GM19372 (cell line): ENCODE results near the gene DNAJB5.
"Not testable (repeated sequence)": the region's sequence is repeated elsewhere in the genome, so short reads cannot be mapped to it uniquely, and the experiment has no call there.

Source experiments
- ATAC-seq: cut with Tn5 transposase; IDR thresholded peaks from one replicate; pipeline ENCODE4 v1.9.1; 2021; ENCODE audit warnings: mild to moderate bottlenecking, low read depth, moderate library complexity; ENCODE audit not compliant: unreplicated experiment

Gene DNAJB5

GRCh38 chr9:34989003-34989945 is at the start of gene DNAJB5:
Gene DNAJB5 (plus strand): TSS chr9:34989745. CDS start chr9:34990631, 886 bp downstream.
- peak; percentile 97 for ATAC-seq

GRCh38 chr9:34939989-34940388 is 49.6 kb upstream of the DNAJB5 start:
- not testable (repeated sequence) for ATAC-seq

GRCh38 chr9:34948451-34948850 is 41.1 kb upstream of the DNAJB5 start:
- no peak for ATAC-seq

- ATAC-seq, result no peak
Observed at GRCh38 chr9:34954225-34954624, 35.3 kb upstream of the DNAJB5 start.

GRCh38 chr9:34956066-34956465 is 33.5 kb upstream of the DNAJB5 start:
- not testable (repeated sequence) for ATAC-seq

- no peak for ATAC-seq
Observed at GRCh38 chr9:34956648-34957047, 32.9 kb upstream of the DNAJB5 start.

GRCh38 chr9:34957492-34958410 is 31.8 kb upstream of the DNAJB5 start, which contains the start of gene PHF24:
Gene PHF24 (plus strand): TSS chr9:34958285. CDS start chr9:34971299, 13,014 bp downstream.
- ATAC-seq, result no peak

- ATAC-seq, result no peak
Observed at GRCh38 chr9:34958411-34958982, 31.0 kb upstream of the DNAJB5 start.

GRCh38 chr9:34959461-34959860 is 30.1 kb upstream of the DNAJB5 start:
- no peak for ATAC-seq

- ATAC-seq, result no peak
Observed at GRCh38 chr9:34961574-34962490, 27.7 kb upstream of the DNAJB5 start.

GRCh38 chr9:34962546-34962945 is 27.0 kb upstream of the DNAJB5 start:
- no peak for ATAC-seq

- no peak for ATAC-seq
Observed at GRCh38 chr9:34963552-34963951, 26.0 kb upstream of the DNAJB5 start.

- no peak for ATAC-seq
Observed at GRCh38 chr9:34964458-34964857, 25.1 kb upstream of the DNAJB5 start.

GRCh38 chr9:34971146-34971811 is 18.3 kb upstream of the DNAJB5 start:
- no peak for ATAC-seq

- no peak for ATAC-seq
Observed at GRCh38 chr9:34974664-34975063, 14.9 kb upstream of the DNAJB5 start.

GRCh38 chr9:34976441-34976840 is 13.1 kb upstream of the DNAJB5 start:
- no peak for ATAC-seq

GRCh38 chr9:34976992-34977391 is 12.6 kb upstream of the DNAJB5 start:
- no peak for ATAC-seq

- no peak for ATAC-seq
Observed at GRCh38 chr9:34980181-34980761, 9.3 kb upstream of the DNAJB5 start.

GRCh38 chr9:34982361-34982760 is 7.2 kb upstream of the DNAJB5 start:
- ATAC-seq, result no peak
